Stomach (tissue), 9 donors: ENCODE data around the gene ZKSCAN8. TPM values are rescaled to one million over a fixed set of nuclear protein-coding genes. Genes with fewer than 3 reads are reported as not detected.

ENCODE experiments used
- DNase-seq, 2 donors: peaks; one replicate each; pipeline versions ENCODE4 v3.0.0 to v3.0.0-alpha.2; 2013 to 2019
- H3K27ac ChIP-seq, 5 donors: fragments of 200-600 bp in 4 of 5; sonication (generic) in 4 of 5; one replicate each; pipeline ENCODE4 v1.5.1; 2013 to 2019; ENCODE audit warnings: mild to moderate bottlenecking in 1 of 5, moderate library complexity in 1 of 5
- H3K27me3 ChIP-seq, 3 donors: fragments of 200-600 bp; sonication (generic); one replicate each; pipeline ENCODE4 v1.5.1; 2017 to 2019; ENCODE audit warnings: mixed run types in 1 of 3
- H3K36me3 ChIP-seq, 4 donors: fragments of 200-600 bp; sonication (generic); 1 replicate in 3 of 4; 2 replicates in 1 of 4; pipeline ENCODE4 v1.5.1; 2016 to 2019
- H3K4me1 ChIP-seq, 4 donors: fragments of 200-600 bp; sonication (generic); one replicate each; pipeline ENCODE4 v1.5.1; 2016 to 2019
- H3K4me3 ChIP-seq, 4 donors: fragments of 200-600 bp; sonication (generic) in 3 of 4; one replicate each; pipeline ENCODE4 v1.5.1; 2016 to 2019; ENCODE audit warnings: mild to moderate bottlenecking in 1 of 4
- H3K9me3 ChIP-seq, 4 donors: fragments of 200-600 bp; sonication (generic); one replicate each; pipeline ENCODE4 v1.5.1; 2016 to 2019
- EP300 ChIP-seq: sonication (generic); formaldehyde crosslinking; IDR thresholded peaks from one replicate; pipeline ENCODE4 v1.6.1; 2017; ENCODE audit warnings: antibody characterized with exemption
- POLR2A ChIP-seq, 4 donors: fragments of 450-650 bp; IDR thresholded peaks; one replicate each; pipeline ENCODE4 v1.6.1; 2016; ENCODE audit warnings: antibody characterized with exemption in 4 of 4, control low read depth in 2 of 4, mild to moderate bottlenecking in 1 of 4, moderate library complexity in 1 of 4
- POLR2AphosphoS5 ChIP-seq, 3 donors: sonication (generic); formaldehyde crosslinking; IDR thresholded peaks; one replicate each; pipeline ENCODE4 v1.6.1; 2016; ENCODE audit warnings: antibody characterized with exemption in 3 of 3
- WGBS, 5 donors: extraction: QIAGEN DNeasy Blood & Tissue Kit in 3 of 5; methylation state at CpG; one replicate each; pipeline versions ENCODE4 v1.1.5 to v1.1.7; 2013 to 2018; 5-methylcytosine and 5-hydroxymethylcytosine counted together
- intact Hi-C: fragments of 100-400 bp; cut with DNase I; formaldehyde crosslinking; loops from one replicate; pipeline ENCODE4 v1.15.1; 2023; ENCODE audit warnings: low total_unique reads
- polyA plus RNA-seq, 3 donors: library from polyadenylated mRNA; stranded (reverse); fragments of 200-250 nt; gene quantifications; one replicate each; pipeline ENCODE4 v1.2.3, GENCODE V29; 2013
- total RNA-seq, 5 donors: library from RNA; depleted of rRNA; stranded (reverse); fragments of >200 nt; gene quantifications; one replicate each; pipeline versions ENCODE4 v1.1.0 to v1.2.3, GENCODE V29; 2014 to 2016
- TF ChIP-seq, protein P1 (sequence below), 7 experiments: fragments of 450-650 bp in 4 of 7; fragments of 200-600 bp in 3 of 7; sonication (generic) in 3 of 7; IDR thresholded peaks; one replicate each; pipeline ENCODE4 v1.5.1; 2016 to 2019; ENCODE audit warnings: antibody characterized with exemption in 7 of 7, control low read depth in 2 of 7, mild to moderate bottlenecking in 1 of 7
- donor health status: healthy with polysubstance abuse.
- donor health status: Bipolar disorder and iron deficiency.
- donor health status: healthy.

Gene ZKSCAN8
- total and polyA plus RNA-seq, 8 donors = 1.8 to 101 (median 8.7) TPM

- no peaks in the 10 kb centered on the region for H3K36me3 ChIP-seq
- H3K4me1 ChIP-seq = no peaks in the 10 kb centered on the region
- no peak overlapping the region for H3K27ac ChIP-seq
- no peak for DNase-seq
- peaks cover 0 to 6% (median 2%) of the 10 kb centered on the region in 4 donors for H3K9me3 ChIP-seq
- intact Hi-C loops = no loop called here
- WGBS, 5 donors = 35 to 65% (median 59%) methylated on average over 2 of the region's 2 CpGs
- no peak for TF ChIP-seq POLR2A (IDR thresholded peaks at IDR 0.05)
- TF ChIP-seq, protein P1, sequence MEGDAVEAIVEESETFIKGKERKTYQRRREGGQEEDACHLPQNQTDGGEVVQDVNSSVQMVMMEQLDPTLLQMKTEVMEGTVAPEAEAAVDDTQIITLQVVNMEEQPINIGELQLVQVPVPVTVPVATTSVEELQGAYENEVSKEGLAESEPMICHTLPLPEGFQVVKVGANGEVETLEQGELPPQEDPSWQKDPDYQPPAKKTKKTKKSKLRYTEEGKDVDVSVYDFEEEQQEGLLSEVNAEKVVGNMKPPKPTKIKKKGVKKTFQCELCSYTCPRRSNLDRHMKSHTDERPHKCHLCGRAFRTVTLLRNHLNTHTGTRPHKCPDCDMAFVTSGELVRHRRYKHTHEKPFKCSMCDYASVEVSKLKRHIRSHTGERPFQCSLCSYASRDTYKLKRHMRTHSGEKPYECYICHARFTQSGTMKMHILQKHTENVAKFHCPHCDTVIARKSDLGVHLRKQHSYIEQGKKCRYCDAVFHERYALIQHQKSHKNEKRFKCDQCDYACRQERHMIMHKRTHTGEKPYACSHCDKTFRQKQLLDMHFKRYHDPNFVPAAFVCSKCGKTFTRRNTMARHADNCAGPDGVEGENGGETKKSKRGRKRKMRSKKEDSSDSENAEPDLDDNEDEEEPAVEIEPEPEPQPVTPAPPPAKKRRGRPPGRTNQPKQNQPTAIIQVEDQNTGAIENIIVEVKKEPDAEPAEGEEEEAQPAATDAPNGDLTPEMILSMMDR (IDR thresholded peaks at IDR 0.05) = no peak
- TF ChIP-seq POLR2AphosphoS5 (IDR thresholded peaks at IDR 0.05) = no peak
- TF ChIP-seq EP300 = no peak
- H3K27me3 ChIP-seq = no peaks in the 10 kb centered on the region
- no peak overlapping the region for H3K4me3 ChIP-seq
Observed at GRCh38 chr6:28171271-28171670, 29.6 kb downstream of the ZKSCAN8 start.

GRCh38 chr6:28172006-28172405 is 30.3 kb downstream of the ZKSCAN8 start:
- 85 to 93% (median 90%) methylated on average over 2 of the region's 2 CpGs for WGBS, 5 donors
- TF ChIP-seq EP300 = no peak
- no peak for TF ChIP-seq POLR2AphosphoS5 (IDR thresholded peaks at IDR 0.05)
- TF ChIP-seq, protein P1 (IDR thresholded peaks at IDR 0.05) = no peak
- TF ChIP-seq POLR2A (IDR thresholded peaks at IDR 0.05) = no peak
- H3K4me1 ChIP-seq = no peaks in the 10 kb centered on the region
- H3K4me3 ChIP-seq = no peak overlapping the region
- DNase-seq = no peak
- H3K27ac ChIP-seq = no peak overlapping the region
- H3K36me3 ChIP-seq = no peaks in the 10 kb centered on the region
- intact Hi-C loops = no loop called here
- no peaks in the 10 kb centered on the region for H3K27me3 ChIP-seq
- H3K9me3 ChIP-seq = peaks cover 0 to 8% (median 2%) of the 10 kb centered on the region in 4 donors

DNA sequence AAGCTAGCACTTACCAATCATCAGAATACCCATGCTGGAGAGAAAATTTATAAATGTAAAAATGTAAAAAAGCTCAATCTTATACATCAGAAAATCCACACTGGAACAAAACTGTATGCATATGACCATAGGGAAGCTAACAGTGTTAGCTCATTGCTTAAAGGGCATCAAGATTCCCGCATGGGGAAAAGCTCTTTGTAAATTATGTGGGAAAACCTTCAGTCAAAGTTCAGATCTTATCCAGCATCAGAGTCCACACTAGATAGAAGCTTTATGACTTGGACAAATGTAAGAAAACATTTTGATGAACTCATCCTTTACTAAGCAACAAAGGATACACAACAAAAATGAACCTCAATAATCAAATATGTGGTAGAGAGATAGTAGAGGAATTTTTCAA is 34.7 kb downstream of the ZKSCAN8 start:
- 86 to 95% (median 89%) methylated on average over 1 of the region's 1 CpG for WGBS, 5 donors
- TF ChIP-seq, protein P1 (IDR thresholded peaks at IDR 0.05) = no peak
- no peak for TF ChIP-seq EP300
- TF ChIP-seq POLR2AphosphoS5 (IDR thresholded peaks at IDR 0.05) = no peak
- no peak for TF ChIP-seq POLR2A (IDR thresholded peaks at IDR 0.05)
- DNase-seq = no peak
- intact Hi-C loops = no loop called here
- H3K27me3 ChIP-seq = peaks cover 0 to 9% (median 4%) of the 10 kb centered on the region in 3 donors
- H3K36me3 ChIP-seq = no peaks in the 10 kb centered on the region
- H3K4me3 ChIP-seq = no peak overlapping the region
- no peaks in the 10 kb centered on the region for H3K4me1 ChIP-seq
- H3K27ac ChIP-seq = no peak overlapping the region
- H3K9me3 ChIP-seq = peaks cover 0 to 8% (median 2%) of the 10 kb centered on the region in 4 donors

DNA sequence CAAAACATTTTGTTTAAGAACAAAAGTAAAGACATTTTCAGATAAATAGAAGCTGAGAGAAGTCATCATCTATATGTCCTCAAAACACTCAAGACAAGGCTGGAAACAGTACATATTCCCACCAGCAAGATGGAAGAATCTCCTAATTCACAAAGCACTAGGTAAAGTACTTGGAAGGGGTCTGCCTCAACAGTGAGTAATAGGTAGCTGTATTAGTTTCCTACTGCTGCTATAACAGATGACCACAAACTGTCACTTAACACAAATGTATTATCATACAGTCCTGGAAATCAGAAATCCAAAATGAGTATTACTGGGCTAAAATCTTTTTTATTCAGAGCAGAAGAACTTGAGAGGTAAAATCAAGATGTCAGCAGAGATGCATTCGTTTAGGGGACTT is 40.6 kb downstream of the ZKSCAN8 start:
- Histone ChIP-seq H3K27ac (no peak overlapping the region), H3K4me3 (no peak overlapping the region), H3K27me3 (peaks cover 0 to 9% (median 4%) of the 10 kb centered on the region in 3 donors), H3K4me1 (no peaks in the 10 kb centered on the region), H3K9me3 (peaks cover 0 to 32% (median 12%) of the 10 kb centered on the region in 4 donors), H3K36me3 (no peaks in the 10 kb centered on the region)
- intact Hi-C loops = no loop called here
- WGBS, 5 donors = 53 to 68% (median 65%) methylated on average over 1 of the region's 1 CpG
- TF ChIP-seq POLR2AphosphoS5 (IDR thresholded peaks at IDR 0.05) (no peak), EP300 (no peak), POLR2A (IDR thresholded peaks at IDR 0.05) (no peak)
- TF ChIP-seq, protein P1 (IDR thresholded peaks at IDR 0.05) = no peak
- DNase-seq = no peak
